ENCODE measurements around the gene CNBD2.
"Not testable (repeated sequence)": the region's sequence is repeated elsewhere in the genome, so short reads cannot be mapped to it uniquely, and the experiment has no call there.

The CNBD2 gene

DNA sequence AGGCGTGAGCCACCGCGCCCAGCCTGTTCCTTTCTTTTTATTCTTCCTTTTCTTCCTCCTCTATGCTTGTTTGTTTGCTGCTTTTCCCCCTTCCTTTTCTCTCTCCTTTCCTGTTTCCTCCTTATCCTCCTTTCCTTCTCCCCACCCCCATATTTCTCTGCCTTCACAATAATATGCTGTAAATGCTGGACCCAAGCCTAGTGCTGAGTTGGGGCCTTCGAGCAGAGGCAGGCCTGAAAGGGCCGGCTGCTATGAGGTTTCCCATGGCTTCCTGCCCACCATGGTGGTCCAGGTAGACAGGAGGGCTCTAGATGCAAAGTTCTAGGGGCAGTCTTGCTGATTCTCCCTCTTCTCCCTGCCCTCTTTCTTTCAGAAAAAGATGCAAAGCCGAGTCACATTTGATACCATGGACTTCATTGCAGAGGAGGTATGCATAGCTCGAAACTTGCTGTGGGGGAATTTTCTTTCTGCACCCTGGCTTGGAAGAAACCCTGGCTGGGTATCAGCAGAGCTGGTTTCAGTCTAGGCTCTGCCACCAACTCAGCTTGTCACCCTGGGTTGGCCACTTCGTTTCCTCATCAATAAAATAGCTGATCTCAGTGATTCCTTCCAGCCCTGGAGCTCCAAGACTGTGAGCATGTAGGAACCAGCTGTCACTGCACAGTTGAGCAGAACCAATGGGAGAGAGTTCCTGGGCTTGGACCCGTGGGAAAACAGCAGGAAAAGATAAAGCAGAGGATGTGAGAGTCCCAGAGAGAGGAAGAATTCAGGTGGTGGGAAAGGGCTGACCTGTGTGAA is 7.4 kb downstream of the CNBD2 start:
- DNase-seq (ENCODE audit: low spot score), result no peak

DNA sequence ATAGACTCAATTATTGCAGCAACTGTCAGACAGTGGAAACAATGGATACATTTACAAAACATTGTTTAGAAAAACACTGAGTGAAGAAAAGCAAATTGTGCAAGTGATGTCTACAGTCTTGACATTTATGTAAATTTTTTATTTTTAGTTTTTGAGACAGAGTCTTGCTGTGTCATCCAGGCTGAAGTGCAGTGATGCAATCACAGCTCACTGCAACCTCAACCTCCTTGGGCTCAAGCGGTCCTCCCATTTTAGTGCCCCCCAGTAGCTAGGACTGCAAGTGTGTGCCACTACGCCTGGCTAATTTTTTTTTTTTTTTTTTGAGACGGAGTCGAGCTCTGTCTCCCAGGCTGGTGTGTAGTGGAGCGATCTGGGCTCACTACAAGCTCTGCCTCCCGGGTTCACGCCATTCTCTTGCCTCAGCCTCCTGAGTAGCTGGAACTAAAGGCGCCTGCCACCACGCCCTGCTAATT is 9.7 kb downstream of the CNBD2 start:
- DNase-seq (ENCODE audit: low spot score), result peak; percentile 32

DNA sequence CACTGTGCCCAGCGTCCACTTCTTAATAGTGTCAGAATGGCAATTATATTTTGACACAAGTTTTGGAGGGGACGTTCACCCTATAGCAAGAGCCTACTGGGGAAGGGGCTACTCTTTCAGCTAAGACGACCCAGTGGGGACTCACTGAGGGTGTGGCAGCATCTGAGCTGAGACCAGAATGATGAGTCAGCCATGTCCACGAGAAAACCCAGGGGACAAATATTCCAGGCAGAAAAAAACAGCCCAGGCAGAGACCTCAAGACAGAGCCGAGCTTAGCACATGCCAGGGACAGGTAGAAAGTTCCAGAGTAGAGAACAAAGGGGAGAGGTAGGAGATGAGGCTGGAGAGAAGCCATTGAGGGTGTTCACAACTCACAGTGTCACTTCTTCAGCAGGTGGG is 11.2 kb downstream of the CNBD2 start:
- no peak for DNase-seq (ENCODE audit: low spot score)

DNA sequence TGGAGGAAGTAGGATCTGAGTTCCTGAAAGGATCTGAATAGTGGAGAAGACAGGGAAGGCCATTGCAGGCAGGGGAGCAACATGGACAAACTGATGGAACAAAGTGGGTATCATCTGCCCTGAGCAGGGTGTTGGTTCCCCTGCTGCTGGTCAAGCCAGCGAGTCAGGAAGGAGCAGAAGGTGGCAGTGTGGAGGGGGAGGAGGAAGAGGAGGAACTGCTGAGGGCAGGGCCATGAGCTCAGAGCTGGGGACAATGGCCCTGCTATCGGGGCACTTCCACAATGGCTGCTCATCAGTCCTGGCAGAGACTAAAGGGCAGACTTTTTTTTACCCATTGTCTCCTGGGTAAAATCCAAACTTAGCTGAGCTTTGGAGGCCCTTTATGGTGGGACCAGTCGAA is 13.6 kb downstream of the CNBD2 start:
- no peak for DNase-seq (ENCODE audit: low spot score)

DNA sequence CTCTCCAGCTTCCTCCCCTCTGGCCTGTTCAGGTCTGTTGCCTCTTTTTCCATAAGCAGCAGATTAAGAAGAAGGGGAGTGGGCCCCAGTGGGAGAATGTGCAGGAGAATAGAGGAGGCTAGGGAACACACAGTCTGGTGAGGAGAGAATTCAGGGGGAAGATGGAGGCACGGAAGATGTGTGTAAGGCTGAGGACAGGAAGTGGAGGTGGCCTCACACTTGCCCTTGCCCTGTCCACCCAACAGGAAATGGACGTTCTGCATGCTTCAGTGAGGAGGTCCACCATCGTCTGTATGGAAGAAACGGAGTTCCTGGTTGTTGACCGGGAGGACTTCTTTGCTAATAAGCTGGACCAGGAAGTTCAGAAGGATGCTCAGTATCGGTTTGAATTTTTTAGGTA is 16.0 kb downstream of the CNBD2 start:
- no peak for DNase-seq (ENCODE audit: low spot score)

DNA sequence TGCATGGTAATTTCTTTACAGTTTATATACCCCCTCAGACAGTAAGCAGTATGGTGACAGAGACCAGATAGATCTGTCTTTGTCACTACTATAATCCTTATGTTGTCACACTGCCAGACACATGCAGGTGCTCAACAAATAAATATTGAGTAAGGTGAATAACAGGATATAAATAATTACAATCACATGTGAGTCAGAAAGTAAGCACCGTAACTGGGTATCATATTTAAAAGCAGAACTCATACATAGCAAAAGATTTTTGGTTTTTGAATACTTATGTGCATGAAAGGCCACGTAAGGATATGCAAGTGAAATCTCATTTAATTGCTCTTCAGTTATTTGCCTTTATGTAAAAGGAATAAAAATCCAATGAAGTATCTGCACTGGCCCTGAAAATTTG is 17.4 kb downstream of the CNBD2 start:
- DNase-seq (ENCODE audit: low spot score), result no peak

DNA sequence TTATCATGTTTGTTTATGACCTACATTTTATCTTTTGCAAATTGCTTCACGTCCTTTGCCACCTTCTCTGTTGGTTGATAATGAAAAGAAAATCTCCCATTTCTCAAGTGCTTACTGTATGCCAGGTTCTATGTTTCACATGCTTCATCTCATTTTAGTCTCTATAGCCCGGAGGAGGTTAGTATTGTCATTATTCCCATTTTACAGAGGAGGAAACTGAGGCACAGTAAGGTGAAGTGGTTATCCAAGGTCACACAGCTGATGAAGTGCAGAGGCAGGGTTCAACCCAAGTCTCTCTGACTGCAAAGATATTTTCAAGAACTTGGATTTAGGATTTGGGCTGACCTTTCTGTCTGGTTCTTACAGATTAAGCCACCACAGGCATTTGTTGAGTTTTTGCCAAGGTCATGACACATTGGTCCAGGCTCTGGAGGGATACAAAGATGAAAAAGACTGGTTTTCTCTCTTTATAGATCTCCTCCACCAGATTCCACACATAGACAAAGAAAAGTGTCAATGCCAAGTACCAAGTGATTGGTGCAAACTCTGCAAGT is 20.6 kb downstream of the CNBD2 start:
- no peak for DNase-seq (ENCODE audit: low spot score)

DNA sequence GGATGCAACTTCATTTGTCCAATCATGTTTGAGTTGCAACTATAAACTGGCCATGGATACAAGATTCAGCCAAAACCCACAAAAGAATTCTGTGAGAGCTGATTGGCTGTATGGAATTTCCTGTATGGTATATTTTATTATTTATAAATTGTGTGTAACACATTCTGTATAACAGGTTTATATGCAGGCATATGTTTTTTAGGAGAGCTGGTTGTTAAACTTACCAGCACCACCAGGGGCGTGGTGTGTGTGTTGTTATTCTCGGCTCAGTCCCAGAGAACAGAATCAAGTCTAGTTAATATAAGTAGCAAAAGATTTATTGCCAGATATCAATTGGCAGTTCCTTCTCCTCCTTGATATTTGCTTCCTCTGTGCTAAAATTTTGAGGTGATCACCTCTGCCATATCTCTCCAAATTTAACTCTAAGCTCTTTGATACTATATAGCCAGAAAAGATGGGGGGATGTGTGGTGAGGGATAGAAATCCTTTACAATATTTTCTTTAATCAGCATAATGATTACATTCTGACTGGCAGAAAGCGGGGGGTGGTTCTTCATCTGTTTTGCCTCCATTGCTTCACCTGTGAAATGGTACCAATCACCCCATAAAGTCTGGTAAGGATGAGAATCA is 22.9 kb downstream of the CNBD2 start:
- DNase-seq (ENCODE audit: low spot score), result peak; percentile 70

DNA sequence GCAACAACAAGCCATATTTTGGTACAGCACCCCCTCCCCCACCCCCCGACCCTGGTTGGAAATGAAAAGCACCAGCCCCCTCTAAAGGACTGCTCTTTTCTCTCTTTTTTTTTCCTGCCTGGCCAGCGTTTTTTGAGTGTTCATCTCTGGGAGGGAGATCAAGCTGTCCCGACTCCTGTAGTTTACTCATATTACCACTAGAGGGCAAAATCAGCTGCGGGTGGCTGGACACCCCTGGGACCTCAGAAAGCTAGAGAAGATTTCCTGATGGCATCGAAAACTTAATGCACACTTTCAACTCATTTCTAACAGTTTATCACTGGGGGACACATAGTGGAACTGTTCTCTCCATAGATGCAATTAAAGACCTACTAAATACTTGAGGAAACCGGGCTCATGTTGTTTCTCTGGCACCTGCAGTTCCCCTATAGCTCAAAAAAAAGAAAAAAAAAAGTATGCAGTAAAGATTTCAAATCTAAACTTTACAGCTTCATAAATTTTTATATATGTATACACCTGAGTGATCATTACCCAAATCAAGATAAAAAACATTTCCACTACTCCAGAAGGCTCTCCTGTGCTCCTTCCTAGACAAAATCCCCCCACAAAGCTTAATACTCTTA is 24.4 kb downstream of the CNBD2 start:
- DNase-seq (ENCODE audit: low spot score), result peak; percentile 87

DNA sequence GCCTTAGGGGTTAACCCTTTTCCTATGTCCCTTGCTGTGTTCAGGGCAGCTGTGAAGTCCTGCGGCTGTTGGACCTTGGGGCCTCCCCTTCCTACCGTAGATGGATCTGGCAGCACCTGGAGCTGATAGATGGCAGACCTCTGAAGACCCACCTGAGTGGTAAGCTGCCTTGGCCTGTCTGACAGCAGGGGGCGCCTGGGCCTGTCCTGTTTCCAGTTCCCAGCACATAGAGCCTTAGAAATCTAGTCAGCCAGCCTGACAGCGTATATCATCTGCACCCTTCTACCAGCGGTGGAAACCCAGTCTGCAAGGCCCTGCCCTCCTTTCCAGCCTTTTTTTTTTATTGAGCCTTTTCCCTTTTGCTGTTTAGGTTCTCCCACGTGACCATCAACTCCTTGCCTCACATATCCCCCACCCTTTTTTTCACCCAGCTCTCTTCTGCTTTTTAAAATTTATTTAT is 26.6 kb downstream of the CNBD2 start:
- peak; percentile 81 for DNase-seq (ENCODE audit: low spot score)

DNA sequence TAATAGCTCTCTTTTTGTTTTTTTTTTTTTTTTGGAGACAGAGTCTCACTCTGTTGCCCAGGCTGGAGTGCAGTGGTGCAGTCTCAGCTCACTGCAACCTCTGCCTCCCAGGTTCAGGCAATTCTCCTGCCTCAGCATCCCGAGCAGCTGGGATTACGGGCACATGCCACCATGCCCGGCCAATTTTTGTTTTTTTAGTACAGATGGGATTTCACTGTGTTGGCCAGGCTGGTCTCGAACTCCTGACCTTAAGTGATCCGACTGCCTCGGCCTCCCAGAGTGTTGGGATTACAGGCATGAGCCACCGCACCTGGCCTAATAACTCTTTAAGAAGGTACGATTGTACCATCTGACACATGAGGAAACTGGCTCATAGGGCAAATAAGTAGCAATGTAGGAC is 28.1 kb downstream of the CNBD2 start:
- DNase-seq (ENCODE audit: low spot score), result not testable (repeated sequence)

DNA sequence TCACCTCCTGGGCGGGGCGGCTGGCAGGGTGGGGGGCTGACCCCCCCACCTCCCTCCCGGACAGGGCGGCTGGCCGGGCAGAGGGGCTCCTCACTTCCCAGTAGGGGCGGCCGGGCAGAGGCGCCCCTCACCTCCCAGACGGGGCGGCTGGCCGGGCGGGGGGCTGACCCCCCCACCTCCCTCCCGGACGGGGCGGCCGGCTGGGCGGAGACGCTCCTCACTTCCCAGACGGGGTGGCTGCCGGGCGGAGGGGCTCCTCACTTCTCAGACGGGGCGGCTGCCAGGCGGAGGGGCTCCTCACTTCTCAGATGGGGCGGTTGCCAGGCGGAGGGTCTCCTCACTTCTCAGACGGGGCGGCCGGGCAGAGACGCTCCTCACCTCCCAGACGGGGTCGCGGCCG is 32.9 kb downstream of the CNBD2 start:
- not testable (repeated sequence) for DNase-seq (ENCODE audit: low spot score)

DNA sequence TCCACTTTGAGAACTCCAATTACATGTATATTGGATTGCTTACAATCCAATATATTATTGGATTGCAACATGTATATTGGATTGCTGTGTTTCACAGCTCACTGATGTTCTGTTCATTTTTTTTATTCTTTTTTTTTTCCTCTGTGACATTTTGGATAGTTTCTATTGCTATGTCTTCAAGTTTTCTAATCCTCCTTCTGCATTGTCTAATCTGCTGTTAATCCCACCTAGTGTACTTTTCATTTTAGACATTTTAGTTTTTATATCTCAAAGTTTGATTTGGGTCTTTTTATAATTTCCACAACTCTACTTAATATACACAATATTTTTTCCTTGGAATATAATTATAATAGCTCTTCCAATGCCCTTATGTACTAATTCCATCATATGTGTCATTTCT is 34.5 kb downstream of the CNBD2 start:
- DNase-seq (ENCODE audit: low spot score), result no peak

DNA sequence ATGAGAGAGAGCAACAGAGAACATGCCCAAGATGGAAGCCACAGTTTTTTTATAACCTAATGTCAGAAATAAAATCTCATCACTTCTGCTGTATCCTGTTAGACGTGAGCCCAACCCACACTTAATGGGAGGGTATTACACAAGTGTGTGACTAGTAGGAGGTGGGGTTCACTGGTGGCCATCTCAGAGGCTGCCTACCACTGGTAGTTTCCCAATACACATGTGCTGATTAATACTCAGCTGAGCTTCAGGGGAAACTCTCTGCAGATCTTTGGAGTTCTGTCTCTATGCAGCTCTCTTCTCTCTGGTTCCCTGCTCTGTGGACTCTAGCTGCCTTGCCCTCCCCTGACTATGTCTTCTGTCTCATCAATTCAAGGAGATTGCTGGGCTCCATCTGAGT is 35.7 kb downstream of the CNBD2 start:
- no peak for DNase-seq (ENCODE audit: low spot score)

DNA sequence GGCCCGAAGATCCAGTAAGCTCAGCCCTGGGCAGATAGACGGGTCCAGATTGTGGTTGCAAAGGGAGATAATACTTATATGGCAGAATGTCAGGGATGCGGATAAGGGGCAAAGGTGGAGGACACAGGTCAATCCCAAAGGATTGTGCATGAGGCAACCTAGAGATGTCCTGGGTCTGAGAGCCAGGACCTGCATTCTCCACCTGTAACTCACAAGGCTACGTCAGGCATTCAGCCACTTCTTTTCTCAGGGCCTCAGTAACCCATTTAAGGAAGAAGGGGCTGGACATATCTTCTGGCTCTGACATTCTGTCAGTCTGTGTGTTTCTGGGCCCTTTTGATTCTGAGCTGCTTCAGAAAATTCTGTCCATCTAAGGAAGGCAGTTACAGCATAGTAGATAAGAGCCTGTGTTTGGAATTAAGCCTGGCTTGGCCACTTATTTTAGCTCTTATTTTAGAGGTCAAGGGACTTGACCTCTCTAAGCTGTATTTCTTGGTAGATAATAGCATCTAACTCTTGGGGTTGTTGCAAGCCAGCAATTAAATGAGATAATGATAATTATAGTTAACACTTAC is 40.2 kb downstream of the CNBD2 start:
- DNase-seq (ENCODE audit: low spot score), result no peak

DNA sequence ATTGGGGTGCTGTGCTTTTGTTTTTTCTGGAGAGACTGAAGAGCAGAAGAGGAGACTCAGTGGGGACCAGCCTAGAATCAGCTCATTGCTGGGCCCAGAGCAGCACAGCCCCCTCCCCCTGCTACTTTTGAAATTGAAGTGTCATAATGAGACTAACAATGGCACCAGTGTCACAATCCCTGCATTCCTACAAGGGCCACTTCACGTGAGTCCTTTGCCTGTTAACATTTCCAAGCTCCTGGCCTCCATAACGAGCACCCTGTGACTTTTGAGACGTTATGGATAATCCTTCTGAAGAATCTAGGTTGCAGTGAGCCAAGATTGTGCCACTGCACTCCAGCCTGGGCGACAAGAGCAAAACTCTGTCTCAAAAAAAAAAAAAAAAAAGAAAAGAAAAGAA is 41.7 kb downstream of the CNBD2 start:
- DNase-seq (ENCODE audit: low spot score), result no peak

DNA sequence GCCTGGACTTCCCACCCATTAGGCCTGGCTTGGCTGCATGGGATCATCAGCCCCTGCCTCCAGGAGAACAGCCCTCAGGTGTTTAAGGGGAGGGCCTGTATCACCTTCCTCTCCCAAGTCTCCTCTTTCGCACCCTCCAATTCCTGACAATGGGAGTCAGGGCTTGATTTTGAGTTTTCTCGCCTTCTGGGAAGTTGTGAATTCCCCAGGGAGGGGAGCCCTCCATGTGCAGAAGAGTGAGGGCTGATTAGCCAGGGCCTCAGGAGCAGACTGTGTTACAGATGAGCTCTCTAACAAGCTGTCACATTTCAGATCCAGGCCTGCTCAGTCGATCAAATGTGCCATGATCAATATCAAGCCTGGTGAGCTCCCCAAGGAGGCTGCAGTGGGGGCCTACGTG is 42.4 kb downstream of the CNBD2 start:
- DNase-seq (ENCODE audit: low spot score), result no peak

DNA sequence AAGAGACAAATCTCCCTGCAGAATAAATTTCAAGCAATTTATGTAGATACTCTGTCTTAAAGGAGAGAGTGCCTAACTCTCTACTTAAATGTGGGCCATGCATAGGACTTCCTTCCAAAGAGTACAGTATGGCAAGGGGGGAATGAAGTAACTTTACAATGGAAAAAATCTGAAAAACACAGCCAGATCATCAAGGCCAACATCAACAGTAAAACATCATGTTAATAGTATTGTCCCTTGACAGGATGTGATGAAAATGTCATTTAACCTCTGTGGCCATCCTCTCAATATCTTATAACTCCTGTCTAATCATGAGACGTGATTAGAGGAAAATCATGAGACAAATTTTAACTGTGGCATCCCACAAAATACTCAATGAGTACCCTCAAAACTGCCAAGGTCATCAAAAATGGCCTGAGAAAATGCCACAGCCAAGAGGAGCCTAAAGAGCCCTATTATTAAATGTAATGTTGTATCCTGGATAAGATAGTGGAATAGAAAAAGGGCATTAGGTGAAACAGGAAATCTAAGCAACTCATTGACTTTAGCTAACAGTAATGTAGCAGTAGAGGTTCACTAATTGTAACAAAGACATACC is 47.5 kb downstream of the CNBD2 start:
- DNase-seq (ENCODE audit: low spot score), result no peak

DNA sequence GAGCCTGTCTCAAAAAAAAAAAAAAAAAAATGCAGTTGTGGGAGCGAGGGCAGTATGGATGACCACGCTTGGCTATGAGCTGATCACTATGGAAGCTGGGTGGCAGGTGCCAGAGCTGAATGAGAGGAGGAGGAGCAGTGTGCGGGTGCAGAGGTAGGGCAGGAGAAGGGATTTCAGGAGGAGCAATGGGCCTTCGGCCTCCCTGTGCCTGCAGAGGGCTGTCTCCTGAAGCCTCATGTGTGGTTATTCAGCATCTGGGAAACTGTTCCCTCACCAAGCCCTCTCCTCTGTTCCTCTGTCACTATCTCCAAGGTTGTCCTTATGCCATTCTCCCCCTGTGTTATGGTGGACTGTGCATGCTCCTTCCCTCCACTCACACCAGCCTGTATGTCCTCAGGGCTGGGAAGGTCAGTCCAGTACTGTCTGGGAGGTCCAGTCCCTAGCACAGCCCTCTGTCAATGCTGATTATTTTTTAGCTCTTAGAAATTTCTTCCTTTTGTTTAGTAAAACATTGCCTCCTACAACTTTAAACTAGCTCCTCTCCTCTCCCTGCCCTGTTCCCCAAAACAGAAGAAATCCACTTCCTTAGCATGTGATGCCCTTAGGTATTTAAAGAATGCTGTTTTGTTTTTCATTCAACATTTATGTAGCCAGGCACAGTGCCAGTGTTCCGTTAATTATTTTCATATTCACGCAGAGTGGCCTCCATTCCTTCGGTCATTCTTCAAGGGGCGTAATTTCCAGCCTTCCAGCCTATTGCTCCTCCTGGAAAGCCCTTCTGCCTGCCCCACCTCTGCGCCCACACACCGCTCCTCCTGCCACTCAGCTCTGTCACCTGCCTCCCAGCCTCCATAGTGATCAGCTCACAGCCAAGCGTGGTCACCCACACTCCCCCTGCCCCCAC is 48.9 kb downstream of the CNBD2 start:
- peak; percentile 64 for DNase-seq (ENCODE audit: low spot score)

DNA sequence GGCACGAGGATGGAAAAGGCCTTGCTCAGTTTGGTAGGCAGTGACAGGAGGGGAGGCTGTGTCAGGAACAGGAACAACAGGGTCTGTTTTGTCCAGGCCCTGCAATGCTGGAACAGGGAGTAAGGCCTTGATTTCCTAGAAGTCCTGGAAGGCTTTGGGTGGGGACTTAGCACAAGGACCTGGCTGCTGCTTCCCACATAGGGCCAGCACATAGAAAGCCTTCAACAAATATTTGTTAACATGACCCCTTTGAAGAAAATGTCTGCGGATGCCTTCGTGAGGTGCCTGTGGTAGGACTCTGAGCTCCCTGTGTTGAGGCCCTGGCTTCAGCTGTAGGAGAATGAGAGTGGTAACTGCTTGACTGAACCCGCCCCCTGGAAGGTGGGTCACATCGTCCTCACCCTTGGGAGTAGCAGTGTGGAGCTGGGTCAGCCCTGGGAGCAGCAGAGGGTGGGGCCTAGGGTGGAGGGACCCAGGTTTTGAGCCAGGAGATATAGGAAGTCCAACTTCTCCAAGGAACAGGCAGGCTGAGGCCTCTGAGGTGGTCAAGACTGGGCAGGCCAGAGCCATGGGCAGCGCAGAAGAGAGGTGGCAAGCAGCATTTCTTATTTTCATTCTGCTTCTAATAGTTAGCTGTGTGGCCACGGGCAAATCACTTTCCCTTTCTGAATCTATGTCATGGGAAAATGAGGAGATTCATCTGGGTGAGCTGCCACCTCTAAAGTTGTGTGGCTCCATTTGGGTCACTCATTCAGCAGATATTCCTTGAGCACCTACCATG is 50.0 kb downstream of the CNBD2 start:
- DNase-seq (ENCODE audit: low spot score), result no peak

All from COLO829 (cell line).